ENCODE data around the gene TNRC18. TPM values are rescaled to one million over a fixed set of nuclear protein-coding genes. Genes with fewer than 3 reads are reported as not detected.
"Not testable (repeated sequence)": the region's sequence is repeated elsewhere in the genome, so short reads cannot be mapped to it uniquely, and the experiment has no call there.

TNRC18 gene
- total RNA-seq, 4 donors from 2014 or later: 81.1 to 160 (median 104) TPM

DNA sequence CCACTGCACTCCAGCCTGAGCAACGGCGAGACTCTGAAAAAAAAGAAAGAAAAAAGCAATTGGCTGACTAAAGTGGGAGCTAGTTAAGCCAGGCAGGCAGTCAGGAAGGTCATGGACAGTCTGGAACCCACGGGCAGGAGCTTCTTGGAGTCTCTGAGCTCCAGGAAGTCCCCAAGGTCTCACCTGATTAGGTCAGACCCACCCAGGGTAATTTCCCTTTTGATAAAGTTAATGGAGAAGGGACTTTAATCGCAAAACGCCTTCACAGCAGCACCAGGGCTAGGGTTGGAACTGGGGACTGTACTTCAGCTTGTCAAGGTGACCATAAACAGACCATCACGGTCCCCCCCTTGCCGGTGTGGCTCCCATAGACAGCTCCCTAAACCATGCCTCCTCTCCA lies 134.3 kb downstream of the TNRC18 start:
- TF ChIP-seq POLR2AphosphoS5 (IDR thresholded peaks at IDR 0.05) (no peak), EP300 (IDR thresholded peaks at IDR 0.05) (no peak), POLR2A (IDR thresholded peaks at IDR 0.05) (no peak)
- TF ChIP-seq, protein P1, sequence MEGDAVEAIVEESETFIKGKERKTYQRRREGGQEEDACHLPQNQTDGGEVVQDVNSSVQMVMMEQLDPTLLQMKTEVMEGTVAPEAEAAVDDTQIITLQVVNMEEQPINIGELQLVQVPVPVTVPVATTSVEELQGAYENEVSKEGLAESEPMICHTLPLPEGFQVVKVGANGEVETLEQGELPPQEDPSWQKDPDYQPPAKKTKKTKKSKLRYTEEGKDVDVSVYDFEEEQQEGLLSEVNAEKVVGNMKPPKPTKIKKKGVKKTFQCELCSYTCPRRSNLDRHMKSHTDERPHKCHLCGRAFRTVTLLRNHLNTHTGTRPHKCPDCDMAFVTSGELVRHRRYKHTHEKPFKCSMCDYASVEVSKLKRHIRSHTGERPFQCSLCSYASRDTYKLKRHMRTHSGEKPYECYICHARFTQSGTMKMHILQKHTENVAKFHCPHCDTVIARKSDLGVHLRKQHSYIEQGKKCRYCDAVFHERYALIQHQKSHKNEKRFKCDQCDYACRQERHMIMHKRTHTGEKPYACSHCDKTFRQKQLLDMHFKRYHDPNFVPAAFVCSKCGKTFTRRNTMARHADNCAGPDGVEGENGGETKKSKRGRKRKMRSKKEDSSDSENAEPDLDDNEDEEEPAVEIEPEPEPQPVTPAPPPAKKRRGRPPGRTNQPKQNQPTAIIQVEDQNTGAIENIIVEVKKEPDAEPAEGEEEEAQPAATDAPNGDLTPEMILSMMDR (IDR thresholded peaks at IDR 0.05): no peak
- Histone ChIP-seq H3K9me3 (no peaks in the 10 kb centered on the region), H3K27ac (no peak overlapping the region), H3K4me3 (no peak overlapping the region), H3K4me1 (peaks cover 3% of the 10 kb centered on the region), H3K36me3 (no peaks in the 10 kb centered on the region), H3K27me3 (peaks cover 7% of the 10 kb centered on the region)
- 84% methylated on average over 7 of the region's 7 CpGs for WGBS
- no peak for DNase-seq (ENCODE audit: low spot score in 2 of 2)

GRCh38 chr7:5288560-5288959 lies 135.1 kb downstream of the TNRC18 start:
- 89% methylated on average over 8 of the region's 8 CpGs for WGBS
- H3K27me3 ChIP-seq: peaks cover 13% of the 10 kb centered on the region
- not testable (repeated sequence) for H3K9me3 ChIP-seq; H3K4me3 ChIP-seq; H3K36me3 ChIP-seq; H3K27ac ChIP-seq; H3K4me1 ChIP-seq; DNase-seq (ENCODE audit: low spot score in 2 of 2)

DNA sequence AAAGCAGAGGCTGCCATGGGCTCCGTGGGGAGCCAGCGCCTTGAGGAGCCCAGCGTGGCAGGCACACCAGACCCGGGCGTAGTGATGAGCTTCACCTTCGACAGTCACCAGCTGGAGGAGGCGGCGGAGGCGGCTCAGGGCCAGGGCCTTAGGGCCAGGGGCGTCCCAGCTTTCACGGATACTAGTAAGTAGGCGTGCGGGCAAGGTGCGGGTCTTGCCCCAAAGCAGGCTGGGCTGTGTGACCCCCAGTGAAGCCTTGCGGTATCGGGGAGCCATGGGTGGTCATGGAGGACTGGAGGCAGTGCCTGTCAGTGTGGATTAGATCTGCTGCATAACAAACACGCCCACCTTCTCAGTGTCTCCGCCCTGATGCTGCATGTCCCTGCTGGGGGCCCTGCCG lies 135.8 kb downstream of the TNRC18 start:
- Histone ChIP-seq H3K9me3 (no peaks in the 10 kb centered on the region), H3K4me3 (no peak overlapping the region), H3K27me3 (peaks cover 17% of the 10 kb centered on the region), H3K36me3 (no peaks in the 10 kb centered on the region), H3K4me1 (peaks cover 11% of the 10 kb centered on the region), H3K27ac (no peak overlapping the region)
- DNase-seq (ENCODE audit: low spot score in 2 of 2): no peak
- WGBS: 91% methylated on average over 11 of the region's 19 CpGs
- TF ChIP-seq POLR2AphosphoS5 (IDR thresholded peaks at IDR 0.05): no peak
- TF ChIP-seq EP300 (IDR thresholded peaks at IDR 0.05): no peak
- TF ChIP-seq, protein P1 (IDR thresholded peaks at IDR 0.05): no peak
- no peak for TF ChIP-seq POLR2A (IDR thresholded peaks at IDR 0.05)

DNA sequence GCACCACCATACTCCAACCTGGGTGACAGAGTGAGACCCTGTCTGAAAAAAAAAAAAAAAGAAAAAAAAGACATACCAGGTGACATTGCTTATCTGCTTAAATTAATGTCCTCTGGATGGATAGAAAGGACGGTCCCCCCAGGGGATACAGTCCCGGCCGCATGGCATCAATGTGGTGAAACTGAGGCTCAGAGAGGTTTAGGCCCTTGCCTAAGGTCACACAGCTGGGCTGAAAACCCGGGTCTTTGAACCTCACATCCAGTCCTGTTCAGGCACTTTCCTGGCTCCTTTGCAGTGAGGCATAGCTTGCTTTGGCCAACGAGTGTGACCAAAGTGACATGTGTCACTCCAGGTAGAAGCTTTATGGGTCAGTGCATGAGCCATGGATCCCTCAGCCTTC lies 136.3 kb downstream of the TNRC18 start:
- Histone ChIP-seq H3K4me1 (peaks cover 11% of the 10 kb centered on the region), H3K27me3 (peaks cover 17% of the 10 kb centered on the region)
- not testable (repeated sequence) for H3K4me3 ChIP-seq; DNase-seq (ENCODE audit: low spot score in 2 of 2); H3K27ac ChIP-seq; H3K36me3 ChIP-seq; H3K9me3 ChIP-seq
- 91% methylated on average over 4 of the region's 5 CpGs for WGBS

DNA sequence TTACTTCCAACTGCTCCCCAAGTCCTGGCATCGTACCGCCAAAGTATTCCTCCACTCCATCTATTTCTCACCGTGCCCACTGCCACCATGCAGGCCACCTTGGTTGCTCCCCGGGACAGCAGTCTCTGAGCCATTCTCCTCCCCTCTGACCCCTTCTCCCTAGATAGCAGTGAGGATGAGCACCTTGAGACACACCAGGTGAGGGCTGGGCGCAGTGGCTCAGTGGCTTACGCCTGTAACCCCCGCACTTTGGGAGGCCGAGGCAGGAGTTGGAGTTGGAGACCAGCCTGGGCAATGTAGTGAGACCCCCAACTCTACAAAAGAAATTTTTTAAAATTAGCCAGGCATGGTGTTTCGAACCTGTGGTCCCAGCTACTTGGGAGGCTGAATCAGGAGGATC lies 136.7 kb downstream of the TNRC18 start:
- H3K27me3 ChIP-seq: peaks cover 17% of the 10 kb centered on the region
- DNase-seq (ENCODE audit: low spot score in 2 of 2): no peak
- no peaks in the 10 kb centered on the region for H3K36me3 ChIP-seq
- H3K4me1 ChIP-seq: peaks cover 11% of the 10 kb centered on the region
- 92% methylated on average over 9 of the region's 9 CpGs for WGBS
- no peaks in the 10 kb centered on the region for H3K9me3 ChIP-seq
- H3K4me3 ChIP-seq: no peak overlapping the region
- TF ChIP-seq, protein P1 (IDR thresholded peaks at IDR 0.05): no peak
- TF ChIP-seq POLR2AphosphoS5 (IDR thresholded peaks at IDR 0.05) (no peak), EP300 (IDR thresholded peaks at IDR 0.05) (no peak), POLR2A (IDR thresholded peaks at IDR 0.05) (no peak)
- no peak overlapping the region for H3K27ac ChIP-seq

DNA sequence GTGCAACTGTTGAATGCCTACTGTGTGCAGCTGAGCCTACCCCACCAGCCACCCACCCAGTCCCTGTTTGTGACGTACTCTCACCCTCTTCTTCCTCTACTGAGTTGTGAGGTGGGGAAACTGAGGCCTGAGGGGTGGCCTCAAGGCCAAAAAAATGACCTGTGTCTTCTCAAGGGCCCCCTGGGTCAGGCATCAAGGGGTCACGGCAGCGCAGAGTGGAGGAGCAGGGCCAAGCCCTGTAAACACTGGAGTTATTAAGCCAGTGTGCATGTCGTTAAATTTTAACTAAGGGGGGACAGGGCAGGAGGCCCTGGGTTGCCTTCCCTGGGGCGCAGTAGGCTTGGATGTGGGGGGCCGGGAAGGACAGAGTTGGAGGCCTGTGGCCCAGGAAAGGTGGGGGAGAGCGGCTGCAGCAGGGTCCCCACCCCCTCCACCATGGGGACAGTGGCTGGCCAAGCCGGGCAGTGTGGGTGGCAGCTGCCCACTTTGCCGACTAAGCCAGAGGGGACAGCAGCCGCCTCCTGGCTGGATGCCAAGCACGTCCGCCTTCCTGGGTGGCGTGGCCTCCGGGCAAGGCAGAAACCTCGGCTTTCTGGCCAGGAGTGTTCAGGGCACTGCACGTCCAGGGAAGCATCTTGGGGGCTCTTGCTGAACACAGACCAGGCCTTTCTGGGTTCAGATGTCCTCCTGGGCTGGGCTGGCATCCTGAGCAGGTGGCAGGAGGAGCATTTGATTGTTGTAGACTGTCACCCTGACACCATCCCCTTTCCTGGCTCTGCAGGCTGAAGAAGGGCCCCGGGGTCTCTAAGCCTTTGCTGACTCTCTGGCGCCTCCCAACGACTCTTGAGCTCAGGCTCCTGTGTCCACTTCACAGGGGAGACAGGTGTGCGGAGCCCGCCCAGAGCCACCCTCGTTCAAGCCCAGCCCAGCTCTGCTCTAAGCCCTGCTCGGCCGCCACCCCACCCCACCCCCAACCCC lies 139.0 kb downstream of the TNRC18 start:
- Histone ChIP-seq H3K4me3 (no peak overlapping the region), H3K4me1 (peaks cover 11% of the 10 kb centered on the region), H3K27me3 (peaks cover 17% of the 10 kb centered on the region), H3K27ac (no peak overlapping the region), H3K36me3 (no peaks in the 10 kb centered on the region), H3K9me3 (no peaks in the 10 kb centered on the region)
- WGBS: 74% methylated on average over 8 of the region's 24 CpGs
- no peak for DNase-seq (ENCODE audit: low spot score in 2 of 2)
- TF ChIP-seq, protein P1 (IDR thresholded peaks at IDR 0.05): no peak
- TF ChIP-seq EP300 (IDR thresholded peaks at IDR 0.05) (no peak), POLR2AphosphoS5 (IDR thresholded peaks at IDR 0.05) (no peak), POLR2A (IDR thresholded peaks at IDR 0.05) (no peak)

Data from suprapubic skin (tissue), 4 donors.